Measurements from ENCODE around the gene COL5A1.
"Not testable (repeated sequence)": the region's sequence is repeated elsewhere in the genome, so short reads cannot be mapped to it uniquely, and the experiment has no call there.

The COL5A1 gene

GRCh38 chr9:134709512-134710270 lies 68.1 kb downstream of the COL5A1 start:
- DNase-seq (ENCODE audit: low spot score) = no peak

- DNase-seq (ENCODE audit: low spot score) = no peak
Measured at GRCh38 chr9:134710271-134710540, 68.6 kb downstream of the COL5A1 start.

GRCh38 chr9:134710901-134711300 lies 69.3 kb downstream of the COL5A1 start:
- no peak for DNase-seq (ENCODE audit: low spot score)

GRCh38 chr9:134712243-134712642 lies 70.6 kb downstream of the COL5A1 start:
- DNase-seq (ENCODE audit: low spot score) = no peak

- DNase-seq (ENCODE audit: low spot score) = no peak
Measured at GRCh38 chr9:134712926-134713325, 71.3 kb downstream of the COL5A1 start.

- DNase-seq (ENCODE audit: low spot score) = not testable (repeated sequence)
Measured at GRCh38 chr9:134715536-134715935, 73.9 kb downstream of the COL5A1 start.

GRCh38 chr9:134716067-134716466 lies 74.5 kb downstream of the COL5A1 start:
- no peak for DNase-seq (ENCODE audit: low spot score)

- no peak for DNase-seq (ENCODE audit: low spot score)
Measured at GRCh38 chr9:134717056-134717455, 75.5 kb downstream of the COL5A1 start.

- no peak for DNase-seq (ENCODE audit: low spot score)
Measured at GRCh38 chr9:134717924-134718645, 76.5 kb downstream of the COL5A1 start.

GRCh38 chr9:134719331-134719730 lies 77.7 kb downstream of the COL5A1 start:
- DNase-seq (ENCODE audit: low spot score) = no peak

GRCh38 chr9:134720136-134720753 lies 78.6 kb downstream of the COL5A1 start:
- no peak for DNase-seq (ENCODE audit: low spot score)

GRCh38 chr9:134720796-134721195 lies 79.2 kb downstream of the COL5A1 start:
- no peak for DNase-seq (ENCODE audit: low spot score)

GRCh38 chr9:134721344-134721743 lies 79.7 kb downstream of the COL5A1 start:
- no peak for DNase-seq (ENCODE audit: low spot score)

GRCh38 chr9:134722120-134722701 lies 80.6 kb downstream of the COL5A1 start:
- no peak for DNase-seq (ENCODE audit: low spot score)

- no peak for DNase-seq (ENCODE audit: low spot score)
Measured at GRCh38 chr9:134723037-134723436, 81.4 kb downstream of the COL5A1 start.

- no peak for DNase-seq (ENCODE audit: low spot score)
Measured at GRCh38 chr9:134723491-134724190, 82.0 kb downstream of the COL5A1 start.

GRCh38 chr9:134724202-134724911 lies 82.8 kb downstream of the COL5A1 start:
- no peak for DNase-seq (ENCODE audit: low spot score)

- DNase-seq (ENCODE audit: low spot score) = no peak
Measured at GRCh38 chr9:134724912-134725604, 83.5 kb downstream of the COL5A1 start.

GRCh38 chr9:134725605-134725940 lies 84.0 kb downstream of the COL5A1 start:
- no peak for DNase-seq (ENCODE audit: low spot score)

GRCh38 chr9:134726026-134726721 lies 84.6 kb downstream of the COL5A1 start:
- no peak for DNase-seq (ENCODE audit: low spot score)

- no peak for DNase-seq (ENCODE audit: low spot score)
Measured at GRCh38 chr9:134726722-134727034, 85.1 kb downstream of the COL5A1 start.
